T-cell (primary cell): ENCODE results near the gene REPIN1. TPM values are rescaled to one million over a fixed set of nuclear protein-coding genes. Genes with fewer than 3 reads are reported as not detected.

Experiments
- ATAC-seq, 4 experiments: fragments of 200-7000 bp in 3 of 4; fragments of 150-1000 bp in 1 of 4; cut with Tn5 transposase; replicated peaks in 1 of 4; 1 replicate in 3 of 4; 2 replicates in 1 of 4; pipeline ENCODE4 v1.10.0; 2021; ENCODE audit warnings: moderate library complexity in 3 of 4, mild to moderate bottlenecking in 2 of 4, moderate number of reproducible peaks in 1 of 4
- CTCF ChIA-PET, 2 donors: fragments of 300-600 bp; sonication (Branson Sonifier 250); formaldehyde crosslinking; loops; one replicate each; lab custom pipeline; 2022; ENCODE audit warnings: antibody characterized with exemption in 2 of 2; lab: Charles Lee
- POLR2A ChIA-PET, 2 donors: fragments of 300-600 bp; sonication (Branson Sonifier 250); formaldehyde crosslinking; loops; one replicate each; lab custom pipeline; 2022; ENCODE audit warnings: antibody characterized with exemption in 2 of 2; lab: Charles Lee
- DNase-seq, 35 experiments: peaks; one replicate each; pipeline versions ENCODE4 v3.0.0 to v3.0.0-alpha.2; 2013 to 2023
- H3K27ac ChIP-seq: one replicate; pipeline ENCODE4 v1.5.1; 2013; ENCODE audit warnings: low read length
- H3K27me3 ChIP-seq, 2 experiments: replicated peaks in 1 of 2; 1 replicate in 1 of 2; 2 replicates in 1 of 2; pipeline versions ENCODE4 v1.6.1 to v1.7.0; 2013; ENCODE audit warnings: low read length in 1 of 2, mixed read lengths in 1 of 2; ENCODE audit not compliant: control insufficient read depth in 2 of 2, insufficient read depth in 2 of 2; ENCODE audit errors: extremely low read depth in 1 of 2
- H3K36me3 ChIP-seq, 2 donors: 1 replicate in 1 of 2; 2 replicates in 1 of 2; pipeline versions ENCODE4 v1.6.1 to v1.7.0; 2013; ENCODE audit warnings: low read length in 1 of 2; ENCODE audit not compliant: control insufficient read depth in 2 of 2, insufficient read depth in 1 of 2; ENCODE audit errors: extremely low read depth in 1 of 2
- H3K4me1 ChIP-seq, 2 experiments: 1 replicate in 1 of 2; 2 replicates in 1 of 2; pipeline versions ENCODE4 v1.6.1 to v1.7.0; 2013; ENCODE audit warnings: low read length in 2 of 2, mixed read lengths in 1 of 2; ENCODE audit not compliant: insufficient read depth in 2 of 2, control insufficient read depth in 1 of 2; ENCODE audit errors: extremely low read depth in 1 of 2
- H3K4me3 ChIP-seq, 2 donors: 1 replicate in 1 of 2; 2 replicates in 1 of 2; pipeline versions ENCODE4 v1.5.1 to v1.7.0; 2013; ENCODE audit warnings: mild to moderate bottlenecking in 2 of 2, low read length in 1 of 2, moderate library complexity in 1 of 2; ENCODE audit not compliant: control insufficient read depth in 1 of 2; ENCODE audit errors: extremely low read depth in 1 of 2
- H3K9me3 ChIP-seq: 2 replicates; pipeline ENCODE4 v1.7.0; 2013
- H3K27ac Mint-ChIP-seq, 2 donors: one replicate each; pipeline ENCODE4 v1.8.0; 2020 to 2021; ENCODE audit warnings: mild to moderate bottlenecking in 2 of 2, mixed read lengths in 2 of 2
- H3K27me3 Mint-ChIP-seq, 2 donors: one replicate each; pipeline ENCODE4 v1.8.0; 2021 to 2022; ENCODE audit warnings: mixed read lengths in 2 of 2
- H3K36me3 Mint-ChIP-seq: one replicate; pipeline ENCODE4 v1.8.0; 2021; ENCODE audit warnings: mixed read lengths
- H3K4me1 Mint-ChIP-seq, 3 donors: one replicate each; pipeline ENCODE4 v1.8.0; 2020 to 2022; ENCODE audit warnings: mixed read lengths in 3 of 3, mild to moderate bottlenecking in 1 of 3
- H3K4me3 Mint-ChIP-seq, 3 donors: one replicate each; pipeline ENCODE4 v1.8.0; 2020 to 2022; ENCODE audit warnings: mild to moderate bottlenecking in 3 of 3, mixed read lengths in 3 of 3, moderate library complexity in 3 of 3
- H3K9me3 Mint-ChIP-seq, 3 donors: one replicate each; pipeline ENCODE4 v1.8.0; 2020 to 2022; ENCODE audit warnings: mixed read lengths in 3 of 3
- WGBS: methylation state at CpG from one replicate; pipeline ENCODE4 v1.1.5; 2013; ENCODE audit warnings: missing lambda C conversion rate; ENCODE audit not compliant: insufficient coverage; 5-methylcytosine and 5-hydroxymethylcytosine counted together
- total RNA-seq, 35 experiments: library from RNA in 6 of 35; stranded (reverse) in 6 of 35; fragments of 120-200 nt in 1 of 35; gene quantifications; one replicate each; pipeline versions ENCODE4 v1.2.1 to v1.2.4 and lab custom pipeline; 2013 to 2026

The REPIN1 gene
- total RNA-seq, 5 donors from 2014 or later (not counting 1 experiment from before 2014, with no cell fraction given) = 64.0 to 110 (median 101) TPM

DNA sequence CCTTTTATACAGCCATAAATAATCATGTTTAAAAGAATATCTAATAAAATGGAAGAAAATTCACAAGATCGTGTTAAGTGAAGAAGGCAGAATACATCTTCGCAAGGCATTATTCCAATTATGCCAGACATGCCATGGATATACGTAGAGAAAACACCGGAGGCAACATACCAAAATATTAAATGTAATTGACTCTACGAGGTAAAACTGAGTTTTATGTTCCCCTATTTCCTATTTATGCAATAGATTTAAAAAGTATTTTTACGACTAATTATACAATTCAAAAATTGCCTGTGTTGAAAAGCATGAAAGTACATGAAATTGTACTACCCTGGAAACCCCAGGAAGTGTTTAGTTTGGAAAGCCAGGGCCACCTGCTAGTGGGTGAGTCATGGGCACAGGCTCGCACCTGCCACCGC, 936 bp upstream of the REPIN1 start:
- Mint-ChIP-seq H3K4me1 (peaks cover 48 to 55% (median 53%) of the 10 kb centered on the region in 3 donors), H3K4me3 (peak overlapping the region; percentile 83 to 92 (median 86)), H3K9me3 (no peaks in the 10 kb centered on the region), H3K36me3 (peaks cover 7% of the 10 kb centered on the region), H3K27ac (peak overlapping the region; percentile 92), H3K27me3 (no peaks in the 10 kb centered on the region)
- no peaks in the 10 kb centered on the region for H3K27me3 ChIP-seq
- H3K4me3 ChIP-seq = peak overlapping the region; percentile 66 to 82
- ChIA-PET POLR2A (no interaction called here), CTCF (interaction anchor here in 1 of 2 donors (0.7 to 1.8 kb wide), 2 partner anchors 10 to 38 kb away, joined by 5 to 7 read pairs; no protein-coding TSS in a partner anchor)
- WGBS = 0% methylated on average over 2 of the region's 8 CpGs
- H3K36me3 ChIP-seq = no peaks in the 10 kb centered on the region
- peak overlapping the region; percentile 30 for H3K27ac ChIP-seq
- ATAC-seq (peak in 2 of 4 experiments; percentile 35 to 55), DNase-seq (no peak)
- H3K4me1 ChIP-seq = peaks cover 14 to 41% of the 10 kb centered on the region in 2 experiments
- H3K9me3 ChIP-seq = no peaks in the 10 kb centered on the region

GRCh38 chr7:150368884-150369747, 494 bp downstream of the REPIN1 start:
- H3K4me1 ChIP-seq = peaks cover 13 to 38% of the 10 kb centered on the region in 2 experiments
- peak overlapping the region; percentile 40 for H3K27ac ChIP-seq
- DNase-seq = peak in 30 of 35 experiments; percentile 25 to 80 (median 56)
- Mint-ChIP-seq H3K27ac (peak overlapping the region; percentile 95 to 96), H3K4me1 (peaks cover 53 to 59% (median 59%) of the 10 kb centered on the region in 3 donors), H3K9me3 (no peaks in the 10 kb centered on the region), H3K4me3 (peak overlapping the region; percentile 92 to 96 (median 95)), H3K27me3 (no peaks in the 10 kb centered on the region), H3K36me3 (peaks cover 11% of the 10 kb centered on the region)
- no peaks in the 10 kb centered on the region for H3K27me3 ChIP-seq
- peak; percentile 69 to 73 (median 71) for ATAC-seq
- no peaks in the 10 kb centered on the region for H3K9me3 ChIP-seq
- POLR2A ChIA-PET = interaction anchor here (0.6 kb wide), 2 partner anchors 35 to 507 kb away, joined by 3 to 5 read pairs; no protein-coding TSS in a partner anchor
- peaks cover 0 to 3% of the 10 kb centered on the region in 2 donors for H3K36me3 ChIP-seq
- CTCF ChIA-PET = interaction anchor here in 1 of 2 donors (0.7 to 1.3 kb wide), 4 partner anchors 9 to 607 kb away, joined by 3 to 5 read pairs (median 3); no protein-coding TSS in a partner anchor
- H3K4me3 ChIP-seq = peak overlapping the region; percentile 66 to 82
- 0% methylated on average over 47 of the region's 58 CpGs for WGBS

- no peak for ATAC-seq
- Mint-ChIP-seq H3K36me3 (peaks cover 11% of the 10 kb centered on the region), H3K27me3 (no peaks in the 10 kb centered on the region), H3K9me3 (no peaks in the 10 kb centered on the region), H3K4me3 (peak overlapping the region; percentile 92 to 96 (median 95)), H3K4me1 (peaks cover 53 to 62% (median 61%) of the 10 kb centered on the region in 3 donors), H3K27ac (peak overlapping the region; percentile 95 to 96)
- Histone ChIP-seq H3K4me1 (peaks cover 10 to 36% of the 10 kb centered on the region in 2 experiments), H3K27ac (peak overlapping the region; percentile 40), H3K4me3 (peak overlapping the region; percentile 66 to 82), H3K27me3 (no peaks in the 10 kb centered on the region), H3K9me3 (no peaks in the 10 kb centered on the region), H3K36me3 (peaks cover 0 to 3% of the 10 kb centered on the region in 2 donors)
- POLR2A ChIA-PET = interaction anchor here in 1 of 2 donors (0.6 to 1.2 kb wide), 2 partner anchors 15 to 34 kb away, joined by 3 read pairs; no protein-coding TSS in a partner anchor
- no peak for DNase-seq
- CTCF ChIA-PET = interaction anchor here (1.1 to 1.9 kb wide), 4 partner anchors 13 to 36 kb away, joined by 3 to 6 read pairs (median 6); a partner anchor contains a TSS
- 65% methylated on average over 14 of the region's 23 CpGs for WGBS
These were observed 1.3 kb downstream of the REPIN1 start for GRCh38 chr7:150369748-150370501.

DNA sequence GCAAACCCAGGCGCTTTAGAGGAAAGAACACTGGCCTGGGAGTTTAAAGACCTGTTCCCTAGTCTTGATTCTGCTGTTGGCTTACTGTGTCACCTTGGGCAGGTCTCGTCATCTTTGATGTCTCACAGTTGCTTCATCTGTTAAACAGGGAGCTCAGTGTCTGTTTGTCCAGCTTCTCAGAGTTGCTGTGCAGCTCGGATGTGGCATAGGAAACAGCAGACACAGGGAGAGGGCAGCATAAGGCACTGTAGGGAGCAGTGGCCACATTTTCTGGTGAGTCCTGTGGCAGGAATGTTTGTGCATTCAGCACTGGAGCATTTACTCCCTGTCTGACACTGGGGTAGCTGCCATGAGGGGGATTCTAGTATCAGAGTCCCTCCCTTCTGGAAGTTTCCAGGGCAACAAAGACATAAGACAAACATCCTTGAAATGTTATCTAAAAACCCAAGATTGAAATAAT, 2.0 kb downstream of the REPIN1 start:
- Mint-ChIP-seq H3K4me3 (peak overlapping the region; percentile 59 to 95 (median 92)), H3K36me3 (peaks cover 11% of the 10 kb centered on the region), H3K27me3 (no peaks in the 10 kb centered on the region), H3K9me3 (no peaks in the 10 kb centered on the region), H3K4me1 (peaks cover 51 to 60% (median 59%) of the 10 kb centered on the region in 3 donors), H3K27ac (peak overlapping the region; percentile 95 to 96)
- DNase-seq = no peak
- Histone ChIP-seq H3K36me3 (peaks cover 0 to 3% of the 10 kb centered on the region in 2 donors), H3K4me1 (peaks cover 10 to 38% of the 10 kb centered on the region in 2 experiments), H3K27me3 (no peaks in the 10 kb centered on the region), H3K4me3 (no peak overlapping the region), H3K27ac (no peak overlapping the region), H3K9me3 (no peaks in the 10 kb centered on the region)
- ChIA-PET CTCF (interaction anchor here (0.6 to 1.9 kb wide), 3 partner anchors 15 to 716 kb away, joined by 4 to 6 read pairs (median 6); a partner anchor contains a TSS), POLR2A (interaction anchor here in 1 of 2 donors (1.2 kb wide), 1 partner anchor 15 kb away, joined by 3 read pairs; no protein-coding TSS in a partner anchor)
- ATAC-seq = no peak
- WGBS = 72% methylated on average over 3 of the region's 3 CpGs

GRCh38 chr7:150371131-150371995, 2.7 kb downstream of the REPIN1 start:
- no peaks in the 10 kb centered on the region for H3K27me3 Mint-ChIP-seq
- Histone ChIP-seq H3K9me3 (no peaks in the 10 kb centered on the region), H3K27me3 (no peaks in the 10 kb centered on the region), H3K4me3 (no peak overlapping the region), H3K27ac (no peak overlapping the region), H3K36me3 (peaks cover 0 to 3% of the 10 kb centered on the region in 2 donors), H3K4me1 (peaks cover 11 to 44% of the 10 kb centered on the region in 2 experiments)
- no peak overlapping the region for H3K4me3 Mint-ChIP-seq
- POLR2A ChIA-PET = interaction anchor here in 1 of 2 donors (1.2 kb wide), 1 partner anchor 16 kb away, joined by 3 read pairs; no protein-coding TSS in a partner anchor
- WGBS = 95% methylated on average over 44 of the region's 48 CpGs
- ATAC-seq (no peak), DNase-seq (no peak)
- H3K9me3 Mint-ChIP-seq = no peaks in the 10 kb centered on the region
- peak overlapping the region; percentile 95 to 96 for H3K27ac Mint-ChIP-seq
- H3K4me1 Mint-ChIP-seq = peaks cover 52 to 60% (median 59%) of the 10 kb centered on the region in 3 donors
- H3K36me3 Mint-ChIP-seq = peaks cover 11% of the 10 kb centered on the region
- CTCF ChIA-PET = interaction anchor here (0.6 to 1.9 kb wide), 2 partner anchors 15 to 716 kb away, joined by 4 to 6 read pairs; no protein-coding TSS in a partner anchor
